Measurements from ENCODE around the gene ROBO1. TPM values are rescaled to one million over a fixed set of nuclear protein-coding genes. Genes with fewer than 3 reads are reported as not detected.

The ROBO1 gene
- total and polyA plus RNA-seq, 2 of the 8 experiments (the other 6 are each of a cell fraction or from before 2014, with no cell fraction given), result 51.4 to 91.0 TPM

DNA sequence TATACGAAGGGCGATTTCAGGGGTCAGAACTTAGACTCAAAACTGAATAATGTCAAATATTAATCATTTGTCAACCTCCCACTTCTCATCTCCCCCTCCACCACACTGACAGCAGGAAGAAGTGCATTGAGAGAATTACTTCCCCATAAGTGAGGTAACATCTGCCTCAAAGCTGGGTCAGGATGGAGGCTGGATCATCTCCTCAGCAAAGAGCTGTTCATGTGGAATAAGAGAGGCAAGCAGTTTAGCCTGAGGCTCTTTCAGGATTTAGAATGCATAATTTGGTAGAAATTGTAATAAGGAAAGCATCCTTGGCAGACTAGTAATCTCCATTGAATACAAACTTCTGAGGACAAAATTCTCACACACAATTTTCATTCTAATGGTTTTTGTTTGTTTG, 512.1 kb downstream of the ROBO1 start:
- no peaks in the 10 kb centered on the region for H4K20me1 ChIP-seq (replicated peaks in 1 of 2; ENCODE audit: control insufficient read depth in 1 of 2, insufficient read depth in 2 of 2, low read length in 2 of 2)
- H3K9me3 ChIP-seq (ENCODE audit: insufficient read depth in 2 of 2, low read depth in 1 of 2, low read length in 1 of 2), result no peaks in the 10 kb centered on the region
- no peaks in the 10 kb centered on the region for H3K79me2 ChIP-seq (ENCODE audit: control insufficient read depth in 1 of 2, insufficient read depth in 2 of 2, low read length in 2 of 2)
- FAIRE-seq (no peak), DNase-seq (ENCODE audit: low read depth in 1 of 2, low spot score in 2 of 2) (no peak)
- no peaks in the 10 kb centered on the region for H3K27me3 ChIP-seq (replicated peaks in 1 of 4; ENCODE audit: control insufficient read depth in 3 of 4, extremely low read depth in 1 of 4, insufficient read depth in 3 of 4, low read length in 3 of 4)
- H2AFZ ChIP-seq (ENCODE audit: low read length), result no peak overlapping the region
- H3K4me2 ChIP-seq (ENCODE audit: insufficient read depth in 1 of 2, low read depth in 2 of 2, low read length in 2 of 2), result no peak overlapping the region
- H2BK12ac ChIP-seq (ENCODE audit: low read depth, low read length), result no peak overlapping the region
- H3K9ac ChIP-seq (replicated peaks in 1 of 4; ENCODE audit: extremely low read depth in 1 of 4, low read depth in 3 of 4, low read length in 3 of 4), result no peak overlapping the region
- H4K5ac ChIP-seq (ENCODE audit: insufficient read length, low read depth, low read length), result no peak overlapping the region
- no peak overlapping the region for H3K23ac ChIP-seq (ENCODE audit: insufficient read length)
- no peak overlapping the region for H3K14ac ChIP-seq (ENCODE audit: insufficient read length)
- H3K4me3 ChIP-seq (ENCODE audit: extremely low read depth in 1 of 4, insufficient read depth in 2 of 4, low read depth in 3 of 4, low read length in 4 of 4), result no peak overlapping the region
- H2BK15ac ChIP-seq (ENCODE audit: low read length), result no peak overlapping the region
- no peak overlapping the region for H4K91ac ChIP-seq (replicated peaks; ENCODE audit: insufficient read length, low read length)
- TF ChIP-seq PHF8 (conservative IDR thresholded peaks at IDR 0.05; ENCODE audit: low read depth, low read length) (no peak), JUN (IDR thresholded peaks at IDR 0.05; ENCODE audit: low read depth, low read length) (no peak), CTBP2 (IDR thresholded peaks at IDR 0.05; ENCODE audit: borderline replicate concordance, insufficient read depth, insufficient read length, low read length) (no peak), TBP (IDR thresholded peaks at IDR 0.05; ENCODE audit: low read depth, low read length) (no peak)
- ChIA-PET POLR2A (ENCODE audit: partially characterized antibody) (no interaction called here), CTCF (ENCODE audit: partially characterized antibody) (no interaction called here)
- no peaks in the 10 kb centered on the region; a peak in 1 of 8 replicates for H3K36me3 ChIP-seq (ENCODE audit: control insufficient read depth in 2 of 4, insufficient read depth in 4 of 4, low read length in 3 of 4)
- WGBS, 2 experiments (ENCODE audit: extremely low coverage in 1 of 2, insufficient coverage in 1 of 2, insufficient read length in 1 of 2, insufficient replicate concordance in 2 of 2, low coverage in 1 of 2, low lambda C conversion rate in 2 of 2, missing lambda C conversion rate in 1 of 2), result 98% methylated on average over 2 of the region's 2 CpGs; no CpG with 5 or more reads in 1 of the 2 experiments
- H2AK5ac ChIP-seq (ENCODE audit: low read depth, low read length), result no peak overlapping the region
- no peak overlapping the region for H2BK120ac ChIP-seq (replicated peaks; ENCODE audit: low read depth, low read length)
- no peak overlapping the region for H3K4ac ChIP-seq (replicated peaks; ENCODE audit: insufficient read length, low read depth, low read length)
- H3K56ac ChIP-seq (replicated peaks; ENCODE audit: insufficient read length, low read depth, low read length), result no peak overlapping the region
- H2BK20ac ChIP-seq (ENCODE audit: low read length), result no peak overlapping the region
- H3K18ac ChIP-seq (ENCODE audit: extremely low read depth, low read length), result no peak overlapping the region
- no peak overlapping the region for H3K27ac ChIP-seq (ENCODE audit: low read depth, low read length)
- H3K4me1 ChIP-seq (replicated peaks in 1 of 4; ENCODE audit: control insufficient read depth in 3 of 4, insufficient read depth in 4 of 4, low read length in 3 of 4), result no peaks in the 10 kb centered on the region
- no peaks in the 10 kb centered on the region for H3K23me2 ChIP-seq (ENCODE audit: low read depth, low read length)
- no peak overlapping the region for H4K8ac ChIP-seq (ENCODE audit: extremely low read depth, insufficient read depth, low read length)
- H2BK5ac ChIP-seq (ENCODE audit: low read depth, low read length), result no peak overlapping the region
- H3K79me1 ChIP-seq (ENCODE audit: low read depth, low read length), result no peaks in the 10 kb centered on the region
